GM12872 (cell line): ENCODE measurements around the gene MYADM.

Experiments used
- CTCF ChIP-seq: IDR thresholded peaks from 3 replicates; pipeline ENCODE4 v1.5.1; 2011; ENCODE audit warnings: low read depth, mild to moderate bottlenecking, low read length, moderate library complexity; ENCODE audit not compliant: insufficient read depth

The MYADM gene

GRCh38 chr19:53892981-53893325 is 25.3 kb downstream of the MYADM start:
- no peak for TF ChIP-seq CTCF

- TF ChIP-seq CTCF = no peak
Observed at GRCh38 chr19:53894707-53895106, 27.0 kb downstream of the MYADM start.

- TF ChIP-seq CTCF = no peak
Observed at GRCh38 chr19:53896682-53897081, 29.0 kb downstream of the MYADM start.

GRCh38 chr19:53897459-53897858 is 29.8 kb downstream of the MYADM start:
- TF ChIP-seq CTCF = no peak

GRCh38 chr19:53898166-53898565 is 30.5 kb downstream of the MYADM start:
- no peak for TF ChIP-seq CTCF

- no peak for TF ChIP-seq CTCF
Observed at GRCh38 chr19:53898636-53899341, 31.1 kb downstream of the MYADM start.

GRCh38 chr19:53900191-53900860 is 32.6 kb downstream of the MYADM start:
- no peak for TF ChIP-seq CTCF
